Activated CD4-positive, alpha-beta T cell treated with anti-CD3 and anti-CD28 coated beads, Interleukin-2, amount 50 U/mL, for 4 hours (primary cell): ENCODE data around the gene ZNF326.
"Not testable (repeated sequence)": the region's sequence is repeated elsewhere in the genome, so short reads cannot be mapped to it uniquely, and the experiment has no call there.

ENCODE experiments used
- DNase-seq, 2 experiments: peaks; one replicate each; pipeline ENCODE4 v3.0.0-alpha.2; 2020

ZNF326 gene

DNA sequence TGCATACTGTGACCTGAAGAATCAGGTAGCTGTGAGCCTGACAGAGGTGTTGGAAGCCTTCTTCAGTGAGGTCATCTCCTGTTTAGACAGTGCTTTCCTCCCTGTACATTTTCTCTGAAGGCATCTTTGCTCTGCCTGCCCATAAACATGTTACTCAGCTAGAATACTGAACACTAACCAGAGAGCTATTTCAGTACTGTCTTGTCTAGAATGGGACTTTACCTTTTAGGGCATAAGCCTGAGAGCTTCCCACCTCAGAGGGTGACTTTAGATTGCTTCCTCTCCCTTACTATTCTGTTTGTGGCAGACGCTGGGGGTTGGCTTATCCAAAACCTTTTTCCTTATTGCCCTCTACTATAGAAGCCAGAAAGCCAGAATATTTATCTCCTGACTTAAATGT, 23.3 kb upstream of the ZNF326 start:
- DNase-seq, result no peak

DNA sequence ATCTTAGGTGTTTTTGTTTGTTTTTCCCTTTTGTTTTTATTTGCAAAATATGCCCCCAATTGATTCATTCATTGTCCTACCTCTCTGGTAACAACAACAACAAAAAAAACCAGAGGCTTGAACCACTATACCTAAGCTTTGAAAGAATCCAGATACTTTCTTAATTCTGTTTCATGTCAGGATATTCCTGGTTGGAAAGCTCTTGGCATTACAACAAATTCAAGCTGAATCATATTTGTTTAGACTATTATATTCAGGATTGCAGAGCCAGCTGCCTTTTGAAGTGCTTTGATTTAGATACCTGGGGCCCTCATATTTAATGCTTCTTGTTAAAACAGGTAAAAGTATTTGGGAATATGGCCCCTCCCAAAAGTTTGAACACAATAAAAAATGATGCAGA, 22.9 kb upstream of the ZNF326 start:
- no peak for DNase-seq

DNA sequence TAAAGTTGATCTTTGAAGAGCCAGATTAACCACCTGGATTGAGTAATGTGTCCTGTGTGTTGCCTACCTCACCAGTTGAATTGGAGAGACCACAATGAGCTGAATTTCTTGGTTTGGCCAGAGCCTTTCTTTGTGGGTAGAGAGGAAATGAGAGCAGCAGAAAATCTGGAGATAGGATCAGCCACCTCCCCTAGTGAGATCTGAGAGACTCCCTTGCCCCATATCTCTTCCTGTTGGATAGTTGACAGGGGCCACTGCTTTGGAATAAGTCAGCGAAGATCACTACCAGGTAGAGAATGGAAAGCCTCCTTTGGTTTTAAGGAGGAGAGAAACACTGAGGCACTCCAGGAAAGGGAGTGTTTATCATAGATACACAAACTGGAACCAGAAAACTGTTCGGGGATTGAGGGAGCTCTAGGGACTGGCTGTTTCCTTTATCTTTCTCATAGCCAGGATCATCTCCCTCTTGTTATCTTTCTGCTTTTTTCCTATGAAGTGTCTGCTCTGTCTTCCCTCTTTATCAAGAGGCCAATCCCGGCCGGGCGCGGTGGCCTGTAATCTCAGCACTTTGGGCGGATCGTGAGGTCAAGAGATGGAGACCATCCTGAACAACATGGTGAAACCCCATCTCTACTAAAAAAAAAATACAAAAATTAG, 21.3 kb upstream of the ZNF326 start:
- DNase-seq, result no peak

DNA sequence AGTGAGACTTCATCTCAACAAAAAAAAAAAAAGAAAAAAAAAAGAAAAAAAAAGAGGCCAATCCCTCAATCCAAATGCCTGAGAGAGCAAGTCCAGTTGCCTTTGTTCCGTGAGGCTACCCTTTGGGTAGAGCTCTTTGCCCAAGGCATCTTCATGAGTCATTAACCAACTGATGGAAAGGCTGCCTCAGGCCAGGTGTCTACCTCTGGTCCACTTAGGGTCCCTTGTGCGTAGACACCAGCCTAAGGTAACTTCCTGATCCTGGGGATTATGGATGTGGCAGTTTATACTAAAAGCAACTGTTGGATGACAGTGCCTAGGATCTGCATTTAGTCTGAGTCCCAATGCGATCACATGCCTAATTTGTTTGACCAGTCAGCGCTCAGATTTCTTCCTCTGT, 20.7 kb upstream of the ZNF326 start:
- no peak for DNase-seq

DNA sequence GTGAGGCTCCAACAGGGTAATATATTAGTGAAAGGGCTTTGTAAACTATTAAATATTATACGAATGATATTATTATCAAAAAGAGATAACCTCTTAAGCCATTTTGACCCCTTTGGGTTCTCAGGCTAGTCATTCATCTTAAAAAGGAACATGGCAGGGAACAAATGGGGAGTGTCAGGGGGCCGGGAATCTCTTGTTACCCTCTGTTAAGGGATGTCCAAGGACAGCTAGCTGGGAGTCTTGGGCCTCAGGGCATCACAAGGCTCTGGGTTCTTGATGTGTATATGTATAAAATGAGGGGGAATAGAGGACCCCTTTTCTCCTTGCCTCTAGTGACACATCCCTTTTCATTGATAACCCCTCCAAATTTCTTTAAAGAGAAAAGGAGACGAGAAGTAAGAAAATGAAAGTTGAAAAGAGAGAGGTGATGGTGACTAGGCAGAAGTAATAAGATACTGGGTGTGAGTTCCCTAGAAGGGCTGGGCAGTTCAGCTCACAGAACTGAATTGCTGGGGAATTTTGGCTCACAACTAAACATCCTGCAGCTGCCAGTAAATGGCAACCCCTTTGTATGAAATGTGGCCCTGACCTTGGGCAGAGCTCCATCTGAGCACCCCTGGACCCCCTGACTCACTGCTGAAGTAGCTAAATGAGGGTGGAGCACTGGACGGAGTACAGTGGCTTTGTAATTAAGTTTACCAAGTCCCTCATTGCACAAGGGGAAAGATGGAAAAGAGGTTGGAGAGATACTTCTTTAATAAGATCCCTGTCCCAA, 20.0 kb upstream of the ZNF326 start:
- no peak for DNase-seq

DNA sequence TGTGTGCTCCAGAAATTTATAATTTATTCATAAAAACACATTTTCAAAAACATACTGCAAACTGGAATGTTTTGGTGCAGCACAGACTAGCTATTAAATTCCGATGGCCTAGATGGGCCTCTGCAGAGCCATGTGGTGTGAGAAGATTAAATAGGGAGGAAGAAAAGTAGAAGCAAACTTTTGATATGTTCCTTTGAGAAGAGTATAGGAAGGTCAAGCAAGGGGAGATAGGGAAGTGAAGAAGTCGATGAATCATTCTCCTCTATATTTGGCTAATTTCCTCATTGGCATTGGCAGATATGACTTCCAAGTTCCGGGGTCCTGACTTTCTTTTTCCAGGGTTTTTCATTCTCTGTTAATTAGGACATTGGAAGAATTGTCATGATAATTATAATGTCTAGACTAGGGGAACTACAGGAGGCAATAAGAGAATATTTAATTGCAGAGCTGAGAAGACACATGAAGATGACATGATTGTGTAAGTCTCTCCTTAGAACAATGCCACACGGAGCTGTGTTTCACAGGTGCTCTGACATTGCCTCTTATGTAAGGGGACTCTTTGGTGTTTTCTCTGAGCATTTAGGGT, 19.3 kb upstream of the ZNF326 start:
- no peak for DNase-seq

DNA sequence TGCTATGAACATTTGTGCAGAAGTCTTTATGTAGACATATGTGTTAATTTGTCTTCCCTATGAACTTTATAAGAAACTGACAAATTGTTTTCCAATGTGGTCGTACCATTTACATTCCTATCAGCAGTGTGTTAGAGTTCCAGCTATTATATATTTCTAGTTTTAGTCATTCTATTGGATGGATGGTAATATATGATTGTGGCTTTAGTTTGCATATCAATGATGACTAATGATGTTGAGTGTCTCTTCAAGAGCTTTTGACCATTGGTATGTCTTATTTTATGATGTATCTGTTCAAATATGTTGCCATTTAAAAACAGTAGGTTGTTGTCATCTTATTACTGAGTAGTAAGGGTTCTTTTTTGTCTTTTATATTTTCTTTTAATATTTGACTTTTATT, 16.2 kb upstream of the ZNF326 start:
- DNase-seq, result no peak

DNA sequence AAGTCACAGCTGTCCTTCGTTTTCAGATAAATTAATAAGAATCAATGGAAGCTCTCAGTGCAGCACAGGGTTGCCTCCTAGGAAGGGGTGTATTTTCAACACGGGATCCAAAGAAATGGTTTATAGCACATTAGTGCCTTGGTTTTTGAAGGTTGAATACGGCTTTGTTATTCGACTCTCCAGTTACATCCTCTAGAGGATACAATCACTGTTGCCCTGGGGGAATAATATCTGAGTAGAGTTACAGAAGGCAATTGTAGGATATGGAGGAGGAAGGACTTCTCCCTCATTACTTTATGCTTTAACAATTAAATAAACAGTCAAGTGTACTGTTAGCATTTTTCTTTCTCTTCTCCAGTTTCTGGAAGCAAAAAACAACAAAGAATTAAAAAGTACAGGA, 14.3 kb upstream of the ZNF326 start:
- DNase-seq, result no peak

DNA sequence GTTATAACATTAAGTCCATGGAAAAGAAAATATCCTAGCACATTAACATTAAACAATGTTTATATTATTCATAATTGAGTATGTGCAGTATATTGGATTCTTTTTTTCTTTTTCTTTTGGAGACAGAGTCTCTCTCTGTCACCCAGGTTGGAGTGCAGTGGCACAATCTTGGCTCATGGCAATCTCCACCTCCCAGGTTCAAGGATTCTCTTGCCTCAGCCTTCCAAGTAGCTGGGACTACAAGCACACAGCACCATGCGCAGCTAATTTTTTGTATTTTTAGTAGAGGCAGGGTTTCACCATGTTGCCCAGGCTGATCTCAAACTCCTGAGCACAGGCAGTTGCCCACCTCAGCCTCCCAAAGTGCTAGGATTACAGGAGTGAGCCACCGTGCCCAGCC, 12.1 kb upstream of the ZNF326 start:
- DNase-seq, result not testable (repeated sequence)

DNA sequence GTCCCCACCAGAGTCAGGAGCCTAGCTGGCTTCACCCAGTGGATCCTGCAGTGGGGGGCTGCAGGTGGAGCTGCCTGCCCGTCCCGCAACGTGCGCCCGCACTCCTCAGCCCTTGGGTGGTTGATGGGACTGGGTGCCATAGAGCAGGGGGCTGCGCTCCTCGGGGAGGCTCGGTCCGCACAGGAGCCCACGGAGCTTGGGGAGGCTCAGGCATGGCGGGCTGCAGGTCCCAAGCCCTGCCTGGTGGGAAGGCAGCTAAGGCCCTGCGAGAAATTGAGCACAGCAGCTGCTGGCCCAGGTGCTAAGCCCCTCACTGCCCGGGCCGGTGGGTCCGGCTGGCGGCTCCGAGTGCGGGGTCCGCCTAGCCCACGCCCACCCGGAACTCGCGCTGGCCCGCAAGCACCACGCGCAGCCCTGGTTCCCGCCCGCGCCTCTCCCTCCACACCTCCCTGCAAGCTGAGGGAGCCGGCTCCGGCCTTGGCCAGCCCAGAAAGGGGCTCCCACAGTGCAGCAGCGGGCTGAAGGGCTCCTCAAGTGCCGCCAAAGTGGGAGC, 10.3 kb upstream of the ZNF326 start:
- not testable (repeated sequence) for DNase-seq

DNA sequence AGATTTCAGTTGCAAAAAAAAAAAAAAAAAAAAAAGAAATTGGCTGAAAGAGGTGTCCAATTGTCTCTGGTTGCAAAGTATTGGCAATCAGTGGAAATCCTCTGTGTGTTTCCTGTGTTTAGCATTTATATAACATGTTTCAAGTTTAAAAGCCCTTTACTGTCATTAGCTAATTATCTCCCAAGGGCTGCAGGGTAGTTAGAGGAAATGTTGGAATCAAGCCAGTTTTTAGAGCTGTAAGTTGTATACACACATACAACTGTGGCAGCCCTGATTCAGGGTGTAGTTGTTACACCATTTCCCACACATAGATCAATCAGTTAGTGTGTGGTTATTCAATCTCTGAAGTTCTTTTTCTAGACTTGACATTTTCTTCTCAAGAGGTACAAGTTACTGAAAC, 8.9 kb upstream of the ZNF326 start:
- no peak for DNase-seq

DNA sequence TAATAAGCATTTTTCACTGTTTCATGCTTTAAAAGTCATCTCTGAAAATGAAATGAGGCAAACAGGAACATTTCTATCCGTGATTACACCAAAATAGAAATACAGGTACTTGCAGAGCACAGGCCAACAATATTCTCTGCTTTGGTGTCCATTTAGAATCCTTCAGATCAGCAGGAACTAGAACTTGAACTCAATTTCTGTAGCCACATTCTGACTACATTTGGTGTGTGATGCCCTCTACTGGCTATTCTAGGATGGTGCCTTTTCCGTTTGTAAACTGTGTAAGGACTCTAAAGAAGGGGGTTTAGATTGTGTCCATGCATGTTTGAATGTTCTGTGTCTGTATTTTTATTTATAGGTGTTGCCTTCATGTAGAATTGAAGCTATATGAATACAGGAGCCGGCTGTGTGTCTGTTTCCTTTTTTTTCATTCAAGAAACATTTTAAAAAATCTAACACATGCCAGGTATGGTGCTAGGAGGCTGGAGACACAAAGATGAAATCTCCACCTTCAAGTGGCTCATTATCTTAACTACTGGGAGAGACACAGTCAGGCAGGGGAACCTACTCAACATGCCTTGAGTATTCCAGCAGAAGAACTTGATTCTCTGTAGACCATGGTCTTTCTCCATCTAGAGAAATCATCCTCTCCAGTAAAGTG, 7.6 kb upstream of the ZNF326 start:
- DNase-seq, result peak; percentile 32 to 35

DNA sequence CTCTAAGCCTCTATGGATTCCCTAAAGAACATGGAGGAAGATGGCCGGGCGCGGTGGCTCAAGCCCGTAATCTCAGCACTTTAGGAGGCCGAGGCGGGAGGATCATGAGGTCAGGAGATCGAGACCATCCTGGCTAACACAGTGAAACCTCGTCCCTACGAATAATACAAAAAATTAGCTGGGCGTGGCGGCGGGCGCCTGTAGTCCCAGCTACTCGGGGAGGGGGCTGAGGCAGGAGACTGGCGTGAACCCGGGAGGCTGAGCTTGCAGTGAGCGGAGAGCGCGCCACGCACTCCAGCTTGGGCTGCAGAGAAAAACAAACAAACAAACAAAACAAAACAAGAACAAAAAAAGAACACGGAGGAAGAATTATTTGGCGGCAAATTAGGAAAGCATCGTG, 5.8 kb upstream of the ZNF326 start:
- DNase-seq, result no peak

DNA sequence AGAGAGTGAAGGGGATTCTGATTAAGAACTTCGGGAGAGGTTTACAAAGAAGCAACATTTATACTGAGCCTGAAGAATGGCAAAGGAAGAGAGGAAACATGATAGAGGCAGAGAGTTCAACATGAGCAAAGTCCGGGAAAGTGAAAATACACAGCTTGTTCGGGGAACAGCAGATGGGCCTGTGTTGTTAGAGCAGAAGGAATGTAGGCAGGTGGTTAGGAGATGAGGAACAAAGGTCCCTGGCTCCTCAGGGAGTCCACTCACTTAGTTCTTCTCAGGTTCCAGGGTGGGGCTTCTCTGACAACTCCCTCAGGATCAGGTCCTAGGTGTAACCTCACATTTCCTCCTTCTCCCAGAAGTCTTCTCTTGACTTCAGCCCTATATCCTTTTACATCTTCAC, 5.1 kb upstream of the ZNF326 start:
- DNase-seq, result no peak

DNA sequence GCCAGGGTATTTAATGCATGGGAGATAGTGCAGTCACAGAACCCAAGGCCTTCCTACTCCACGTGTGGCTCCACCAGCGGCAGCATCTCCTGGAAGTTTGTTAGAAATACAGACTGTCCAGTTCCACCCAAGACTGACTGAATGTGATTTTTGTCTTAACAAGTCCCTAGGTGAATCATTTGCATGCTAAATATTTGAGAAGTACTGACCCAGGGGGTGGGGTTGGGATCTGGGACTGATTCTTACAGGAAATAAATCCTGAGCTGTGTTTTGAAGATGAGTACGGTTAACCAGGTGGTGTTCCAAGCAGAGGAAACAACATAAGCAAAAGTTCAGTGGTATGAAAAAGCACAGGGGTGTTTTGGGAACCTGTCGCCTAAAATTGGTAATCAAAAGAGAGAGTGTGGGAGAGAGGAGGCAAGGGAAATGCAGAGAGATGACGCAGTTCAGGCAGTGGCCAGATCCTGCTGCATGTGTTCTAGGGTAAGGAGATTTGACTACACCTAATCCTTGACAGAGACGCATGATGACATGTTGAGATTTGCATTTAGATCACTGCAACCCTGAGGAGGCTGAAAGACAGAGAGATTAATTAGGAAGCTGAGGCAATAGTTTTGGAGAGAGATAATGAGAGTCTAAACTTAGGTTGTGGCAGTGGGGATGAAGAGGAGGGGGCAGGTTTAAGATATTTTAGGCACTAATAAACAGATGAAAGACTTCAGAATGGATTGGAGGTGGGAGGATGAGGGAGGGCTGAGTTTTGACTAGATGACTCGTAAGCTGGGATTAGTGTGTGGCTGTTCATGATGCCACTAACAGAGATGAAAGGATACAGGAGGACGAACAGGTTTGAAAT, 3.7 kb upstream of the ZNF326 start:
- DNase-seq, result no peak

DNA sequence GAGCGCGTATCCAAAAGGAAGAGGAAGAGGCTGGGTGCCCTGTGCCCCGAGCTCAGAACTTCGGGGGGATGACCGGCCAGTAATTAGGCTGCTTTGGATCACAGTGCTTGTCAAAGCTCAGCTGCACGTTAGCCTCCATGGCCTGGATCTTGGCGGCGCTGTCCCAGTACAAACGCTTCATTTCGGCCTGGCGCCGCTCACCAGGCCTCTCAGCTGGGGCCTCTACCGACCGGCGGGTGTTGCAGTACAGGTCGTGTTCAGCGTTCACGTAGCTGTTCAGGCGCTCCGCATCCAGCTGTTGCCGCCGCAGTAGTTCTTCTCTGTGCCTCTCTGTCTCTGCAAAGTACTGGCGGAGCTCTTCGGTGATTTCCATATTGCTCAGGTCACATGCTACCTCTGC, 1.4 kb upstream of the ZNF326 start:
- DNase-seq, result no peak

DNA sequence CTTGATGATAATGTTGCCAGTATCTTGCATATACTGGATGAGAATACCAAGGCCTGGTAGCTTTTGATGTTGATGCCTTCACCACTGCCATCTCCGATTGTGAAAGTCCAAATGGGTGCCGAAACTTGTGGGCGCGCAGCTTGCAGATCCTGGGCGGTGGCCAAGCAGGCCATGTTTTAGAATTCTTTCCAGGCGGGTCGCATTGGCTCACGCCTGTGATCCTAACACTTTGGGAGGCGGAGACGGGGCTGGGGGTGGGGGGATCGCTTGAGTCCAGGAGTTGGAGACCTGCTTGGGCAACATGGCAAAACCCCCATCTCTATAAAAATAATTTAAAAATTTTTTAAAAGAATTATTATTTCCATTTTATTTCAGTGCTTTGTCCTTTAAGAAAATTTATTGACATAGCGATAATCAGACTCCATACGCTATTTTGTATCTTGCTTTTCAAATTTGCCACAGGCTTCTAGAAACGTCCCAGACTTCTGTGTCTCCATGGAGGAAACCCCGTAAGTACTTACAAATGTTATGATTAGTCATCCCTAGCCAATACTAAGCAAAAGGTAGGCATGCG, 592 bp upstream of the ZNF326 start:
- DNase-seq, result no peak

DNA sequence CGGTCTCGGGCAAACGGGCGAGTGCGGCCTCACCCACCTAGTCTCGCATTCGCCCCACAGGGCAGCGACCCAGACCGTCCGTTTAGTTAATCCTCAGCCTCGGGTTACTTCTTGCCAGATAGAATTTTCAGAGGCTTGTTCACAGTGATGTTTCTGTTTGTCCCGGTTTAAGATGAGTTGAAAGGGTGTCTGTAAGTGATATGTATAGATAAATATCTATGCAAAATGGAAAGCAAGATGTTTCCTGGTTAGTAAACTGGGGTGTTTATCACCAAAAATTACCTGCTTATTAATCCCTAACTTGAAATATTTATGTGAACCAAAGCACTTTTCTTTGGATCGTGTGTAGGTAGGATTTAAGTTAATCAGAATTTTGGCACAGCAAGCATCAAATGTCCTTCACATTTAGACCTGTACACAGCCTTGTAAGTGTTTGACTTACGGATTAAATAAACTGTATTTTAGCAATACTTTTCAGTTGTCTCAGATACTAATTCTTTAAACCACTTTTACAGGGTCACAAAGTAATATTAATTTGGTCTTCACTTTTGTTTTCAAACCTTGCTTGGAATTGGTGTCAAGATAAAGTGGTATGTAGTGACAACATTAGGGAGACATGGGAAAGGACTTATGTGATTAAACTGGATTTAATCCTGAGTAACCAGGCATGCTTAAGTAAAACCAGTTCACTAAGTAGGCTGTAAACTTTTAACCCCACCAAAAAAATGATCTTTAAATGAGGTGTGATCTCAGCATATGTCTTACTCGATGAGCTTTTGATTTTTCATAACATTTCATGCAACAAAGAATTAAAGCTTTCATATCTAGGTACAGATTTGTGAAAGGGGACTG, 914 bp downstream of the ZNF326 start:
- DNase-seq, result no peak

DNA sequence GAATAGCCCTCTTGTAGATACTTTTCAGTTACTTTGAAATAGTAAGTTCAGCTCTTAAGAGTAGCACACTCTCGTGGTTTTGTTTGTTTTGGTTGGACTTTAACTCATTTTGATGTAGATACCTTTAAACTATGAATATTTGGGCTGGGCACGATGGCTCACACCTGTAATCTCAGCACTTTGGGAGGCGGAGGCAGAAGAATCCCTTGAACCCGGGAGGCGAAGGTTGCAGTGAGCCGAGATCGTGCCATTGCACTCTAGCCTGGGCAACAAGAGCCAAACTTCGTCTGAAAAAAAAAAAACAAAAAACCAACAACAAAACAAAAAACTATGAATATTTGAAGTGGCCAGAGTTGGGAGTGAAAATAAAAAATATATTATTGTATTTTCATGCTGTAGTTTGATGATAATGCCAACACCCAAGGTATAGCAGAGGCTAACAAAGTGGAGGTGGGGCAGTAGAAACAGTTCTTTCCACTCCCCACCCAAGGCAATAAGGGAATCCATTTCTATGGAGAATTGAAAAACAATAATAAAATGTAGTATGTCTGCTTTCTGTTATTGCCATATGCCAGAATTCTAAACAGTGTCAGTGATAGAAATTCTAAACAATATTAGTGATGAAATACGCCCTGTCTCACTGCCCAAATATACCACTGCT, 1.7 kb downstream of the ZNF326 start:
- DNase-seq, result no peak

DNA sequence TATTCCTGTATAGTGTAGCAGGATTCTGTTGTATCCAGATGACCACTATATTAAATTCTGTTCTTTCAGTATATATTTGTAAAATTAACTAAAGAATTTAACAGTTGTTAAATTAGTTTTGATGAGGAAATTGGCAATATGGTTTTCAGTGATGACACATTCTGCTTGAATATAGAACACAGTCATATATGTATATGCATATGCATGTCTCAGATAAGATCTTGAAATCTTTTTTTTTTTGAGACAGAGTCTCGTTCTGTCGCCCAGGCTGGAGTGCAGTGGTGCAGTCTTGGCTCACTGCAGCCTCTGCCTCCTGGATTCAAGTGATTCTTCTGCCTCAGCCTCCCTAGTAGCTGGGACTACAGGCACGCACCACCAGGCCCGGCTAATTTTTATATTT, 2.2 kb downstream of the ZNF326 start:
- not testable (repeated sequence) for DNase-seq

DNA sequence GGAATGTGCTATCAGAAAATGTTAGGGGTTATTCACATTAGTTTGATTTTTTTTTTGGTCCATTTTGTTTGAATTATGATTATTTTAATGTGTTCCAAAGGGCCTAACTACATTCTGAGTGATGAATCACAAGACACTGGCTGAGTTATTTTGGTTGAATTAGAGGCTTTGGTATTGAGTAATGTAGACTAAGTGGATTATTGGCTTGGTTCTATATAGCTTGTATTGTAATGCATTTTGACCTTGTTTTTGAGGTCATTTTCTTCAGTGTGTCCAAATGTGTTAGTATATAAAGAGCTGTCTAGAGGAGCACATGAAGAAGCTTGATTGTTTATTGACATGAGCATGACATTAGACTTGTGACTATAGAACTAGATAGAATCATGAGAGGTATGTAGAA, 3.4 kb downstream of the ZNF326 start:
- DNase-seq, result no peak
